HUDEP-2 (cell line): ENCODE measurements around the gene CROCC.
A peak's percentile ranks its signal among the peaks of the same experiment; 100 is the strongest.

ENCODE experiments used
- DNase-seq, 76 experiments: peaks; one replicate each; lab custom pipeline; 2025; ENCODE audit not compliant: unreplicated experiment in 76 of 76; lab: John Stamatoyannopoulos, UW

The CROCC gene

GRCh38 chr1:16980473-16981268 lies 58.9 kb downstream of the CROCC start, which contains the start of gene MFAP2:
TSS of gene MFAP2 (minus strand) at chr1:16980620. CDS start at chr1:16978273, 2,347 bp downstream.
- no peak for DNase-seq

- no peak for DNase-seq
Measured at GRCh38 chr1:16981269-16981849, 59.6 kb downstream of the CROCC start.

GRCh38 chr1:16982902-16983301 lies 61.2 kb downstream of the CROCC start:
- no peak for DNase-seq

GRCh38 chr1:16983649-16984048 lies 61.9 kb downstream of the CROCC start:
- DNase-seq: no peak

- DNase-seq: no peak
Measured at GRCh38 chr1:16984717-16985116, 63.0 kb downstream of the CROCC start.

GRCh38 chr1:16986113-16986512 lies 64.4 kb downstream of the CROCC start:
- no peak for DNase-seq

- no peak for DNase-seq
Measured at GRCh38 chr1:16986560-16986959, 64.8 kb downstream of the CROCC start.

GRCh38 chr1:16986962-16987361 lies 65.2 kb downstream of the CROCC start:
- peak in 2 of 76 experiments; percentile 3 to 4 for DNase-seq

GRCh38 chr1:16988210-16988609 lies 66.5 kb downstream of the CROCC start:
- DNase-seq: no peak

GRCh38 chr1:16989676-16990391 lies 68.1 kb downstream of the CROCC start:
- DNase-seq: no peak

- no peak for DNase-seq
Measured at GRCh38 chr1:16991571-16991970, 69.8 kb downstream of the CROCC start.

GRCh38 chr1:16992102-16992501 lies 70.4 kb downstream of the CROCC start:
- no peak for DNase-seq

- no peak for DNase-seq
Measured at GRCh38 chr1:16992675-16993074, 70.9 kb downstream of the CROCC start.

- no peak for DNase-seq
Measured at GRCh38 chr1:16993521-16994038, 71.8 kb downstream of the CROCC start.

GRCh38 chr1:16996845-16997244 lies 75.1 kb downstream of the CROCC start:
- DNase-seq: no peak

- no peak for DNase-seq
Measured at GRCh38 chr1:16998589-16998988, 76.9 kb downstream of the CROCC start.

- no peak for DNase-seq
Measured at GRCh38 chr1:16999863-17000262, 78.1 kb downstream of the CROCC start.

- no peak for DNase-seq
Measured at GRCh38 chr1:17001760-17002523, 80.2 kb downstream of the CROCC start.

- DNase-seq: no peak
Measured at GRCh38 chr1:17002524-17002902, 80.8 kb downstream of the CROCC start.

GRCh38 chr1:17004466-17005364 lies 83.0 kb downstream of the CROCC start:
- no peak for DNase-seq
